DLD1 (cell line): ENCODE results near the gene PLXDC1.

ENCODE experiments used
- in situ Hi-C: cut with HindIII; loops from 2 replicates; pipeline ENCODE4 v1.10.0; 2017; ENCODE audit warnings: low sequenced_read_pairs

Gene PLXDC1

GRCh38 chr17:39161962-39162361, 10.5 kb upstream of the PLXDC1 start:
- in situ Hi-C loops: no loop called here

- in situ Hi-C loops: no loop called here
Observed at GRCh38 chr17:39158623-39159022, 7.2 kb upstream of the PLXDC1 start.

GRCh38 chr17:39156491-39156890, 5.1 kb upstream of the PLXDC1 start:
- in situ Hi-C loops: no loop called here

- in situ Hi-C loops: no loop called here
Observed at GRCh38 chr17:39155654-39156053, 4.2 kb upstream of the PLXDC1 start.

GRCh38 chr17:39153599-39154051, 2.2 kb upstream of the PLXDC1 start:
- in situ Hi-C loops: no loop called here

GRCh38 chr17:39151943-39152818, 744 bp upstream of the PLXDC1 start:
- in situ Hi-C loops: no loop called here

- in situ Hi-C loops: no loop called here
Observed at GRCh38 chr17:39150795-39151149, 665 bp downstream of the PLXDC1 start.

- in situ Hi-C loops: no loop called here
Observed at GRCh38 chr17:39150104-39150634, 1.3 kb downstream of the PLXDC1 start.

- in situ Hi-C loops: no loop called here
Observed at GRCh38 chr17:39147221-39148185, 3.9 kb downstream of the PLXDC1 start.

GRCh38 chr17:39146273-39146672, 5.2 kb downstream of the PLXDC1 start:
- in situ Hi-C loops: no loop called here

GRCh38 chr17:39145143-39145542, 6.3 kb downstream of the PLXDC1 start:
- in situ Hi-C loops: no loop called here

GRCh38 chr17:39144416-39144840, 7.0 kb downstream of the PLXDC1 start:
- in situ Hi-C loops: no loop called here

- in situ Hi-C loops: no loop called here
Observed at GRCh38 chr17:39143552-39144093, 7.8 kb downstream of the PLXDC1 start.

GRCh38 chr17:39141915-39142664, 9.3 kb downstream of the PLXDC1 start:
- in situ Hi-C loops: no loop called here

- in situ Hi-C loops: no loop called here
Observed at GRCh38 chr17:39141294-39141693, 10.1 kb downstream of the PLXDC1 start.

- in situ Hi-C loops: no loop called here
Observed at GRCh38 chr17:39139561-39139960, 11.9 kb downstream of the PLXDC1 start.

- in situ Hi-C loops: no loop called here
Observed at GRCh38 chr17:39139161-39139511, 12.3 kb downstream of the PLXDC1 start.

GRCh38 chr17:39138431-39139160, 12.8 kb downstream of the PLXDC1 start:
- in situ Hi-C loops: no loop called here

GRCh38 chr17:39134878-39135277, 16.6 kb downstream of the PLXDC1 start:
- in situ Hi-C loops: no loop called here

- in situ Hi-C loops: no loop called here
Observed at GRCh38 chr17:39132192-39132610, 19.2 kb downstream of the PLXDC1 start.
